GM12865 (cell line): ENCODE measurements around the gene FGF3.

ENCODE experiments used
- DNase-seq: peaks from one replicate; pipeline ENCODE4 v3.0.0; 2010; ENCODE audit warnings: low read depth
- H3K4me3 ChIP-seq: 2 replicates; pipeline ENCODE4 v1.5.1; 2011; ENCODE audit warnings: mild to moderate bottlenecking, low read depth, low read length, control low read depth
- CTCF ChIP-seq: IDR thresholded peaks from 2 replicates; pipeline ENCODE4 v1.5.1; 2011; ENCODE audit warnings: low read length, control low read depth, low read depth, inconsistent platforms; ENCODE audit not compliant: insufficient read depth; ENCODE audit errors: missing control alignments

FGF3 gene

GRCh38 chr11:69843529-69843921 lies 24.3 kb upstream of the FGF3 start:
- no peak overlapping the region for H3K4me3 ChIP-seq
- TF ChIP-seq CTCF = no peak
- no peak for DNase-seq

- no peak for TF ChIP-seq CTCF
- no peak for DNase-seq
- H3K4me3 ChIP-seq = no peak overlapping the region
These were observed 23.7 kb upstream of the FGF3 start for GRCh38 chr11:69842746-69843528.

GRCh38 chr11:69841859-69842698 lies 22.9 kb upstream of the FGF3 start:
- peak; percentile 52 for TF ChIP-seq CTCF
- DNase-seq = peak; percentile 35

DNA sequence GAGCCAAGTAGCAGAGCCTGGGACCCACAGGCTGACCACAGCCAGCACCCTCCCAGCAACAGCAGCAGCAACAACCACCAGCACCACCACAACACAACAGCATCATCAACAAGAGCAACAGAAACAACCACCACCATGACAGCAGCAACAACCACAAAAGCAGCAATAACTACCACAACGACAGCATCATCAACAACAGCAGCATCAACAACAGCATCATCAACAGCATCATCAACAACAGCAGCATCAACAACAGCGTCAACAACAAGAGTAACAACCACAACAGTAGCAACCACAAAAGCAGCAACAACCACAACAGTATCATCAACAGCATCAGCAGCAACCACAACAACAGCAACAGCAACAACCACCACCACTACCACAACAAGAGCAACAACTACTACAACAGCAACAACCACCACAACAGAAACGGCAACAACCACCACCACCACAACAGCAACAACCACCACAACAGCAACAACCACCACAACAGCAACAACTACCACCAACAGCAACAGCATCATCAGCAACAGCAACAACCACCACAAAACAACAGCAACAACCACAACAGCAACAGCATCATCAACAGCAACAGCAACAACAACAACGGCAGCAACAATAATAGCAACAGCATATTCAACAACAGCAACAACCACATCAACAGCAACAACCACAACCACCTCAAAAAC lies 22.1 kb upstream of the FGF3 start:
- no peak for TF ChIP-seq CTCF
- H3K4me3 ChIP-seq = no peak overlapping the region
- DNase-seq = no peak

More at GRCh38 chr11:69841859-69842698, 22.9 kb upstream of the FGF3 start:
- no peak overlapping the region for H3K4me3 ChIP-seq

DNA sequence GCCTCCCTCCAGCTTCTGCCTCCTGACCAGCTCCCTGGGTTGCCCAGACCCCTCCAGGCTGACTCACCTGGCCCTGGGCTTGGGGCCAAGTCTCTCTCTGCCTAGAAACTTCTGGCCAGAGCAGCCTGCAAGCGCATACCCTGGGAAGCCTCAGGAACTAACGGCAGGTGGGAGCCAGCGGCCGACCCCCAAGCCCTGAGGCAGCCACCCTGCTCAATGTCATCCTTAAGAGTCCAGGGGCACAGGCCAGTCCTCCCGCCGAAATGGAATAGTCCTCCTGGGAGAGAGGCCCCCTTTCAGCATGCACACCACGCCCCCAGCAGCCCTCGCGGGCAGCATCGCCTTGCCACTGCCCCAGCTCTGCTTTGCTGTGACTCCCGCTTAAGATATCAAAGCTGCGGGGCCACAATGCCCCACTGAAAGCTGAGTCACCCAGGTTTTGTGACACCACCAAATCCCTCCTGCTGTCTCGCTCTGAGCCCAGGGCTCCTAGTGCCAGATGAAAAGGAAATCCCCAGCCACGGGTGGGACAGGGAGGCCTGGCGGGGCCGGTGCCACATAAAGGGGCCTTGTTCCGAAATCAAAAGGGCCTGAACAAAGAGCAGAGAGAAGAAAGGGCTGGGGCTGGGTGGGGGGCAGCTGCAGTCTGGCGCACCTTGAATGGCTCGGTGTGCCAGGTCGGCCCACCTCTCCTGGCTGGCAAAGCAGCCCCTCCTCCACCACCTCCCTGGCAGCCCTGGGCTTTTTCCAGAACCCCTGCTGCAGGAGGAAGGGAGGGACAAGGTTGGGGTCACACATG lies 21.4 kb upstream of the FGF3 start:
- no peak for DNase-seq
- no peak overlapping the region for H3K4me3 ChIP-seq
- TF ChIP-seq CTCF = no peak

- no peak for DNase-seq
- H3K4me3 ChIP-seq = no peak overlapping the region
- TF ChIP-seq CTCF = no peak
These were observed 20.3 kb upstream of the FGF3 start for GRCh38 chr11:69839516-69839915.
